Measurements from ENCODE around the gene USP30. TPM values are rescaled to one million over a fixed set of nuclear protein-coding genes. Genes with fewer than 3 reads are reported as not detected.

The USP30 gene
- total and polyA plus RNA-seq, 9 of the 15 experiments (the other 6 are each of a cell fraction or from before 2014, with no cell fraction given), result 1.4 to 15.2 (median 7.0) TPM

- FAIRE-seq, result no peak
- WGBS (ENCODE audit: insufficient coverage, low coverage, missing lambda C conversion rate), result 58% methylated on average over 4 of the region's 5 CpGs
- TF ChIP-seq ZBTB40 (IDR thresholded peaks at IDR 0.05), result peak; percentile 96
- peak; percentile 96 for TF ChIP-seq ZBTB40 (CRISPR knock-in tag; IDR thresholded peaks at IDR 0.05)
- no peak for TF ChIP-seq TBP (optimal IDR thresholded peaks at IDR 0.05; ENCODE audit: low read depth, low read length)
These were observed 12.9 kb downstream of the USP30 start for GRCh38 chr12:109065154-109065852.

More at GRCh38 chr12:109065154-109065852, 12.9 kb downstream of the USP30 start:
- ATAC-seq (no peak), DNase-seq (ENCODE audit: extremely low read depth in 1 of 4, low spot score in 3 of 4) (no peak)
- in situ Hi-C loops (cut with MboI) (no loop called here), intact Hi-C loops (cut with micrococcal nuclease) (no loop called here)
- no TSS peak for BruUV-seq (replicated peaks)
- Histone ChIP-seq H3K9me1 (ENCODE audit: control insufficient read depth, insufficient read depth, low read length) (no peaks in the 10 kb centered on the region), H3K4me3 (no peak overlapping the region), H3K27me3 (ENCODE audit: control insufficient read depth in 2 of 2, insufficient read depth in 2 of 2, low read length in 2 of 2) (no peaks in the 10 kb centered on the region), H3K36me3 (ENCODE audit: control insufficient read depth, insufficient read depth, low read length) (peaks cover 16% of the 10 kb centered on the region; the same call in 2 of the 3 replicates), H3K79me2 (ENCODE audit: control insufficient read depth, insufficient read depth, low read length) (no peaks in the 10 kb centered on the region), H3K9ac (ENCODE audit: insufficient read depth in 1 of 2, low read depth in 2 of 2, low read length in 2 of 2) (no peak overlapping the region), H4K20me1 (replicated peaks; ENCODE audit: control insufficient read depth, insufficient read depth, low read length) (no peaks in the 10 kb centered on the region), H3K4me1 (replicated peaks in 1 of 2; ENCODE audit: control insufficient read depth in 2 of 2, insufficient read depth in 2 of 2, low read length in 2 of 2) (no peaks in the 10 kb centered on the region), H2AFZ (ENCODE audit: low read depth, low read length) (no peak overlapping the region), H3K4me2 (ENCODE audit: insufficient read depth, low read length) (no peak overlapping the region), H3K27ac (ENCODE audit: extremely low read depth, low read depth, low read length) (no peak overlapping the region), H3K9me3 (replicated peaks; ENCODE audit: control insufficient read depth, insufficient read depth, low read depth, low read length) (no peaks in the 10 kb centered on the region)
- ChIA-PET CTCF (ENCODE audit: low intra/inter-chr PET ratio) (no interaction called here), POLR2A (interaction anchor here (1.5 kb wide), 1 partner anchor 12 kb away, joined by 4 read pairs; no protein-coding TSS in a partner anchor)

Measured in K562 (cell line).